ENCODE measurements around the gene INSR.

GRCh38 chr19:7312816-7313215 is 18.6 kb upstream of the INSR start:
- TF ChIP-seq CTCF (IDR thresholded peaks at IDR 0.05) (no peak), POLR2A (IDR thresholded peaks at IDR 0.05) (no peak)
